A549 (cell line): ENCODE measurements around the gene SKIC2.

ENCODE experiments used
- BHLHE40 ChIP-seq: IDR thresholded peaks from 2 replicates; pipeline ENCODE4 v1.6.1; 2012; ENCODE audit warnings: low read depth, low read length, inconsistent platforms
- CHD4 ChIP-seq: fragments of 200-600 bp; sonication (generic); IDR thresholded peaks from 2 replicates; pipeline ENCODE4 v1.6.1; 2016; ENCODE audit warnings: antibody characterized with exemption, mild to moderate bottlenecking, borderline replicate concordance
- FOSL2 ChIP-seq, 2 experiments: fragments of 450-650 bp in 1 of 2; fragments of >200 bp in 1 of 2; sonication (Bioruptor Twin) in 1 of 2; formaldehyde crosslinking; IDR thresholded peaks; 2 replicates each; pipeline versions ENCODE4 v1.5.0 to v1.6.1; 2016 to 2020; ENCODE audit warnings: mild to moderate bottlenecking in 1 of 2, moderate library complexity in 1 of 2
- HOXA7 ChIP-seq: fragments of 250-450 bp; sonication (Bioruptor Pico); IDR thresholded peaks from 2 replicates; pipeline ENCODE4 v1.5.0; 2020; ENCODE audit warnings: mild to moderate bottlenecking, moderate library complexity
- JUN ChIP-seq, 2 experiments: fragments of >200 bp; sonication (Bioruptor Twin); formaldehyde crosslinking; IDR thresholded peaks; 2 replicates in 1 of 2; 3 replicates in 1 of 2; pipeline ENCODE4 v1.6.1; 2016 to 2017
- NFE2L2 ChIP-seq: fragments of 150-350 bp; conservative IDR thresholded peaks from 2 replicates; pipeline ENCODE4 v1.6.1; 2014; ENCODE audit warnings: low read length
- POLR2A ChIP-seq: IDR thresholded peaks from 2 replicates; pipeline ENCODE4 v1.6.1; 2012; ENCODE audit warnings: mild to moderate bottlenecking, low read length
- POLR2AphosphoS2 ChIP-seq: conservative IDR thresholded peaks from 2 replicates; pipeline ENCODE4 v1.6.1; 2012; ENCODE audit warnings: low read length, improper control_type of control experiment, inconsistent platforms
- RAD21 ChIP-seq, 2 experiments: fragments of >200 bp in 1 of 2; sonication (Bioruptor Twin) in 1 of 2; formaldehyde crosslinking in 1 of 2; IDR thresholded peaks in 1 of 2; conservative IDR thresholded peaks in 1 of 2; 2 replicates in 1 of 2; 3 replicates in 1 of 2; pipeline ENCODE4 v1.6.1; 2012 to 2018; ENCODE audit warnings: inconsistent platforms in 1 of 2
- RFX5 ChIP-seq: fragments of 450-650 bp; IDR thresholded peaks from 2 replicates; pipeline ENCODE4 v1.7.1; 2014; ENCODE audit warnings: antibody characterized with exemption, mild to moderate bottlenecking, moderate library complexity
- TF ChIP-seq, protein P1 (sequence below): fragments of >200 bp; sonication (Bioruptor Twin); formaldehyde crosslinking; IDR thresholded peaks from 3 replicates; pipeline ENCODE4 v1.5.1; 2016
- TF ChIP-seq, protein P2 (sequence below): fragments of 250-450 bp; sonication (Bioruptor Pico); IDR thresholded peaks from 2 replicates; pipeline ENCODE4 v1.5.0; 2021; ENCODE audit warnings: mild to moderate bottlenecking, moderate library complexity, borderline replicate concordance
- TF ChIP-seq, protein P3 (sequence below): IDR thresholded peaks from 2 replicates; pipeline ENCODE4 v1.6.1; 2012

DNA sequence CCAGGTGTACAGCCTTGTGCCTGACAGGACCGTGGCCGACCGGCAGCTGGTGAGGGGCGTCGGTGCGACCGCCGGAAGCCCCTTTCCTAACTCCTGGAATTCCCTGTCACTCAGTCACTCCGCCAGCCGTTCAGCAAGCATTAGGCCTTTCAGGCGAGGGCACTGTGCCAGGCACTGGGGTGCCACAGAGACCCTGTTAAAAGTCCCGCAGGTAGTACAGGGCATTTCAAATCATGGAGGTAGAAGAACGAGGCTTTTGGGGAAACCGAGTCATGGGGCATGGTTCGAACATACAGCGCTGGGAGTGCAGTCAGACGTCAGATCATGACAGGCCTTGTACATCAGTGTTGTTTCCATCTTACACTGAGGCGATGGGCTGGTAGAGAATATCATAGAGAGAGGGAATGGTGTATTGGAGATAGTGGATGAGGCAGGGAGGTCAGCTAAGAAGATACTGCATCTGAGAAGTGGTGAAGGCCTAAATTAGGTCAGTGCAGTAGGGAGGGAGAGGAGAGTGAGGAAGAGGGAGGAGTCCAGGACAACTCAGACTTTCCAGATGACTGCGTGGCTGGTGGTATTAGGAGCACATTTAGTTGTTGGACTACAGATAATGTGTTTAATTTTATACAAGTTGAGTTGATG is 13.9 kb downstream of the SKIC2 start:
- no peak for TF ChIP-seq RAD21 (conservative IDR thresholded peaks at IDR 0.05 in 1 of 2, IDR thresholded peaks at IDR 0.05 in 1 of 2)
- TF ChIP-seq BHLHE40: no peak
- TF ChIP-seq FOSL2 (IDR thresholded peaks at IDR 0.05): no peak
- TF ChIP-seq FOSL2 (CRISPR knock-in tag; IDR thresholded peaks at IDR 0.05): no peak
- TF ChIP-seq RFX5: no peak
- no peak for TF ChIP-seq NFE2L2
- TF ChIP-seq, protein P1, sequence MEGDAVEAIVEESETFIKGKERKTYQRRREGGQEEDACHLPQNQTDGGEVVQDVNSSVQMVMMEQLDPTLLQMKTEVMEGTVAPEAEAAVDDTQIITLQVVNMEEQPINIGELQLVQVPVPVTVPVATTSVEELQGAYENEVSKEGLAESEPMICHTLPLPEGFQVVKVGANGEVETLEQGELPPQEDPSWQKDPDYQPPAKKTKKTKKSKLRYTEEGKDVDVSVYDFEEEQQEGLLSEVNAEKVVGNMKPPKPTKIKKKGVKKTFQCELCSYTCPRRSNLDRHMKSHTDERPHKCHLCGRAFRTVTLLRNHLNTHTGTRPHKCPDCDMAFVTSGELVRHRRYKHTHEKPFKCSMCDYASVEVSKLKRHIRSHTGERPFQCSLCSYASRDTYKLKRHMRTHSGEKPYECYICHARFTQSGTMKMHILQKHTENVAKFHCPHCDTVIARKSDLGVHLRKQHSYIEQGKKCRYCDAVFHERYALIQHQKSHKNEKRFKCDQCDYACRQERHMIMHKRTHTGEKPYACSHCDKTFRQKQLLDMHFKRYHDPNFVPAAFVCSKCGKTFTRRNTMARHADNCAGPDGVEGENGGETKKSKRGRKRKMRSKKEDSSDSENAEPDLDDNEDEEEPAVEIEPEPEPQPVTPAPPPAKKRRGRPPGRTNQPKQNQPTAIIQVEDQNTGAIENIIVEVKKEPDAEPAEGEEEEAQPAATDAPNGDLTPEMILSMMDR: no peak
- TF ChIP-seq POLR2A: no peak
- TF ChIP-seq, protein P2, sequence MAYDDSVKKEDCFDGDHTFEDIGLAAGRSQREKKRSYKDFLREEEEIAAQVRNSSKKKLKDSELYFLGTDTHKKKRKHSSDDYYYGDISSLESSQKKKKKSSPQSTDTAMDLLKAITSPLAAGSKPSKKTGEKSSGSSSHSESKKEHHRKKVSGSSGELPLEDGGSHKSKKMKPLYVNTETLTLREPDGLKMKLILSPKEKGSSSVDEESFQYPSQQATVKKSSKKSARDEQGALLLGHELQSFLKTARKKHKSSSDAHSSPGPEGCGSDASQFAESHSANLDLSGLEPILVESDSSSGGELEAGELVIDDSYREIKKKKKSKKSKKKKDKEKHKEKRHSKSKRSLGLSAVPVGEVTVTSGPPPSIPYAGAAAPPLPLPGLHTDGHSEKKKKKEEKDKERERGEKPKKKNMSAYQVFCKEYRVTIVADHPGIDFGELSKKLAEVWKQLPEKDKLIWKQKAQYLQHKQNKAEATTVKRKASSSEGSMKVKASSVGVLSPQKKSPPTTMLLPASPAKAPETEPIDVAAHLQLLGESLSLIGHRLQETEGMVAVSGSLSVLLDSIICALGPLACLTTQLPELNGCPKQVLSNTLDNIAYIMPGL (CRISPR knock-in tag): no peak
- TF ChIP-seq CHD4: no peak
- TF ChIP-seq HOXA7 (CRISPR knock-in tag): no peak
- TF ChIP-seq, protein P3, sequence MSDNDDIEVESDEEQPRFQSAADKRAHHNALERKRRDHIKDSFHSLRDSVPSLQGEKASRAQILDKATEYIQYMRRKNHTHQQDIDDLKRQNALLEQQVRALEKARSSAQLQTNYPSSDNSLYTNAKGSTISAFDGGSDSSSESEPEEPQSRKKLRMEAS: no peak
- no peak for TF ChIP-seq POLR2AphosphoS2
- TF ChIP-seq JUN (IDR thresholded peaks at IDR 0.05): no peak
